HepG2 (cell line): ENCODE results near the gene SNAP29. TPM values are rescaled to one million over a fixed set of nuclear protein-coding genes. Genes with fewer than 3 reads are reported as not detected.

Experiments used
- ARNTL ChIP-seq: sonication (generic); formaldehyde crosslinking; IDR thresholded peaks from 2 replicates; pipeline ENCODE4 v1.4.0; 2020; ENCODE audit warnings: mild to moderate bottlenecking, missing genetic modification reagents
- GPBP1L1 ChIP-seq: sonication (generic); formaldehyde crosslinking; IDR thresholded peaks from 2 replicates; pipeline ENCODE4 v1.5.0; 2020; ENCODE audit warnings: mild to moderate bottlenecking, missing genetic modification reagents
- HNF1A ChIP-seq, 2 experiments: sonication (generic) in 1 of 2; formaldehyde crosslinking in 1 of 2; IDR thresholded peaks; 2 replicates each; pipeline versions ENCODE4 v1.4.0 to v1.6.1; 2016 to 2020; ENCODE audit warnings: borderline replicate concordance in 1 of 2, low read depth in 1 of 2, mild to moderate bottlenecking in 1 of 2, missing genetic modification reagents in 1 of 2
- HOXA3 ChIP-seq: sonication (generic); formaldehyde crosslinking; IDR thresholded peaks from 2 replicates; pipeline ENCODE4 v1.5.0; 2020; ENCODE audit warnings: missing genetic modification reagents
- MAFG ChIP-seq: sonication (generic); formaldehyde crosslinking; IDR thresholded peaks from 2 replicates; pipeline ENCODE4 v1.5.1; 2020; ENCODE audit warnings: mild to moderate bottlenecking, missing genetic modification reagents
- PRMT3 ChIP-seq: sonication (generic); formaldehyde crosslinking; IDR thresholded peaks from 2 replicates; pipeline ENCODE4 v1.8.1; 2022; ENCODE audit warnings: low read depth, mild to moderate bottlenecking, moderate library complexity, missing genetic modification reagents, borderline replicate concordance
- PRPF4 ChIP-seq: fragments of 200-400 bp; formaldehyde crosslinking; IDR thresholded peaks from 2 replicates; pipeline ENCODE4 v1.6.1; 2016; ENCODE audit warnings: low read length, low read depth; ENCODE audit not compliant: poor library complexity, severe bottlenecking
- SMAD3 ChIP-seq: sonication (generic); formaldehyde crosslinking; IDR thresholded peaks from 2 replicates; pipeline ENCODE4 v1.4.0; 2020; ENCODE audit warnings: missing genetic modification reagents
- YEATS2 ChIP-seq: sonication (generic); formaldehyde crosslinking; IDR thresholded peaks from 2 replicates; pipeline ENCODE4 v1.4.0; 2020; ENCODE audit warnings: missing genetic modification reagents, borderline replicate concordance
- ZMAT5 ChIP-seq: sonication (generic); formaldehyde crosslinking; IDR thresholded peaks from 2 replicates; pipeline ENCODE4 v1.5.0; 2020; ENCODE audit warnings: mild to moderate bottlenecking, low read depth, missing genetic modification reagents, borderline replicate concordance
- ZNF225 ChIP-seq: sonication (generic); formaldehyde crosslinking; IDR thresholded peaks from 2 replicates; pipeline ENCODE4 v1.4.0; 2020; ENCODE audit warnings: mild to moderate bottlenecking, missing genetic modification reagents
- ZNF335 ChIP-seq: sonication (generic); formaldehyde crosslinking; IDR thresholded peaks from 2 replicates; pipeline ENCODE4 v1.4.0; 2020; ENCODE audit warnings: missing genetic modification reagents
- ZNF557 ChIP-seq: sonication (generic); formaldehyde crosslinking; IDR thresholded peaks from 2 replicates; pipeline ENCODE4 v1.4.0; 2020; ENCODE audit warnings: missing genetic modification reagents
- ZNF576 ChIP-seq: sonication (generic); formaldehyde crosslinking; IDR thresholded peaks from 2 replicates; pipeline ENCODE4 v1.4.0; 2020; ENCODE audit warnings: mild to moderate bottlenecking, missing genetic modification reagents
- ZNF609 ChIP-seq: sonication (generic); formaldehyde crosslinking; IDR thresholded peaks from 2 replicates; pipeline ENCODE4 v1.4.0; 2020; ENCODE audit warnings: mild to moderate bottlenecking, missing genetic modification reagents, borderline replicate concordance
- ZNF672 ChIP-seq: sonication (generic); formaldehyde crosslinking; IDR thresholded peaks from 2 replicates; pipeline ENCODE4 v1.8.1; 2022; ENCODE audit warnings: missing genetic modification reagents
- ZNF788 ChIP-seq: sonication (generic); formaldehyde crosslinking; IDR thresholded peaks from 2 replicates; pipeline ENCODE4 v1.5.0; 2020; ENCODE audit warnings: mild to moderate bottlenecking, missing genetic modification reagents, borderline replicate concordance
- polyA plus RNA-seq, 8 experiments: library from polyadenylated mRNA; depleted of rRNA in 3 of 8; stranded (reverse) in 7 of 8; unstranded in 1 of 8; fragments of >200 nt; fragmentation: Illumina TruSeq in 4 of 8; extraction: Trizol in 4 of 8; gene quantifications; 2 replicates each; pipeline versions ENCODE4 v1.2.1 to v1.2.3, GENCODE V29; 2011 to 2016; ENCODE audit warnings: low read depth in 4 of 8, missing spikeins in 1 of 8, mixed read lengths in 1 of 8; ENCODE audit not compliant: insufficient read depth in 1 of 8
- total RNA-seq, 5 experiments: library from RNA; depleted of rRNA; stranded (reverse); fragments of >200 nt; fragmentation: Illumina TruSeq; extraction: Trizol; gene quantifications; 2 replicates each; pipeline ENCODE4 v1.2.3, GENCODE V29; 2016; ENCODE audit warnings: low read depth in 1 of 5

Gene SNAP29
- total and polyA plus RNA-seq, 2 of the 13 experiments (the other 11 are each of a cell fraction or from before 2014, with no cell fraction given): 12.3 to 30.7 TPM

GRCh38 chr22:20885557-20886323 is 26.9 kb downstream of the SNAP29 start (continued):
- TF ChIP-seq YEATS2 (CRISPR knock-in tag) (0 out of 2 replicates have a peak, but pooled peaks have one; percentile 64), HOXA3 (CRISPR knock-in tag) (peak; percentile 90), HNF1A (IDR thresholded peaks at IDR 0.05; ENCODE audit: low read depth) (no peak), HNF1A (CRISPR knock-in tag; IDR thresholded peaks at IDR 0.05; ENCODE audit: borderline replicate concordance) (peak; percentile 70; the same call in 1 of the 2 replicates), ZNF335 (CRISPR knock-in tag) (0 out of 2 replicates have a peak, but pooled peaks have one; percentile 66), ZMAT5 (no peak), GPBP1L1 (no peak), MAFG (no peak), ZNF609 (CRISPR knock-in tag) (no peak), ARNTL (no peak), ZNF788 (CRISPR knock-in tag) (peak; percentile 86; the same call in 1 of the 2 replicates), PRPF4 (no peak), SMAD3 (CRISPR knock-in tag) (0 out of 2 replicates have a peak, but pooled peaks have one; percentile 76), PRMT3 (no peak), ZNF557 (CRISPR knock-in tag) (no peak), ZNF225 (CRISPR knock-in tag) (peak; percentile 66; the same call in 1 of the 2 replicates), ZNF576 (no peak), ZNF672 (no peak)
